ENCODE data around the gene ARMS2.

DNA sequence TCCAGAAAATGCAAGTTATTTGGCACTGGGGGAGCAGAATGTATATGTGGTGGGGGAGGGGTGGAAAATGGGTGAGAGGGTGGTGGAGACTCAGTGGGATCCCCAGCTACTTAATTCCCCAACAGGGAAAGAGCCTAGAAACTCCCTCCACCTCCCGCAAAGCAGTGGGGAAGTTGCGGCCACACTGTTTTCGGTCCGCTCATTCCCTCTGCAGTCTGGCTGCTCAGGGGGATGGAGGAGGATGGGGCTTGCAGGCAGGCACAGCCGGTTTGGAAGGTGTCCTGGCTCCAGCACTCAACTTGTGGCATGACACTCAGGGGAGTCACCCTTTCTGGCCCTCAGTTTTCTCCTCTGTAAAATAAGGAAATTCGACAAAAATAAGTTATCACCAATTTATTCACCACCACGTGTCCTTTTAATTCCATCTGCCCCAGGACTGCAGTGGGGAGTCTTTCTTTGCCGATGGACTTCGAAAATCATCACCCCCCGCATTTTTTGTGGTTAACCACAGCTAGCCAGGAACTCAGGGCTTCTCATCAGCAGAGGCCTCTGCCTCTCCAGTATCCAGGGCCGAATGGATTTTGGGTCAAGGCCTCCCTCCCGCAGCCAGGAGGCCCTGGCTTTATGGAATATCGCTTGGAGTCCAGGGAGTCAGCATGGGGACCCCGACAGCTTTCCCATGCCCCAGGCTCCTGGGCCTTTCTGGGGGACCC is 5.3 kb downstream of the ARMS2 start:
- TF ChIP-seq, protein P1, sequence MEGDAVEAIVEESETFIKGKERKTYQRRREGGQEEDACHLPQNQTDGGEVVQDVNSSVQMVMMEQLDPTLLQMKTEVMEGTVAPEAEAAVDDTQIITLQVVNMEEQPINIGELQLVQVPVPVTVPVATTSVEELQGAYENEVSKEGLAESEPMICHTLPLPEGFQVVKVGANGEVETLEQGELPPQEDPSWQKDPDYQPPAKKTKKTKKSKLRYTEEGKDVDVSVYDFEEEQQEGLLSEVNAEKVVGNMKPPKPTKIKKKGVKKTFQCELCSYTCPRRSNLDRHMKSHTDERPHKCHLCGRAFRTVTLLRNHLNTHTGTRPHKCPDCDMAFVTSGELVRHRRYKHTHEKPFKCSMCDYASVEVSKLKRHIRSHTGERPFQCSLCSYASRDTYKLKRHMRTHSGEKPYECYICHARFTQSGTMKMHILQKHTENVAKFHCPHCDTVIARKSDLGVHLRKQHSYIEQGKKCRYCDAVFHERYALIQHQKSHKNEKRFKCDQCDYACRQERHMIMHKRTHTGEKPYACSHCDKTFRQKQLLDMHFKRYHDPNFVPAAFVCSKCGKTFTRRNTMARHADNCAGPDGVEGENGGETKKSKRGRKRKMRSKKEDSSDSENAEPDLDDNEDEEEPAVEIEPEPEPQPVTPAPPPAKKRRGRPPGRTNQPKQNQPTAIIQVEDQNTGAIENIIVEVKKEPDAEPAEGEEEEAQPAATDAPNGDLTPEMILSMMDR (conservative IDR thresholded peaks at IDR 0.05; ENCODE audit: low read length) = no peak
- no peak for TF ChIP-seq EZH2phosphoT487 (IDR thresholded peaks at IDR 0.05; ENCODE audit: borderline replicate concordance, low read depth, low read length)
